Fibroblast of villous mesenchyme (primary cell): Measurements from ENCODE around the gene MEI1. TPM values are rescaled to one million over a fixed set of nuclear protein-coding genes. Genes with fewer than 3 reads are reported as not detected.

Source experiments
- DNase-seq: peaks from one replicate; pipeline ENCODE4 v3.0.0-alpha.2; 2010; ENCODE audit warnings: low read depth
- H3K4me3 ChIP-seq: 2 replicates; pipeline ENCODE4 v1.5.1; 2011; ENCODE audit warnings: low read depth, mild to moderate bottlenecking, low read length
- CTCF ChIP-seq: IDR thresholded peaks from 2 replicates; pipeline ENCODE4 v1.5.1; 2012; ENCODE audit warnings: low read depth, mild to moderate bottlenecking, low read length; ENCODE audit not compliant: insufficient read depth
- total RNA-seq: library from RNA; depleted of rRNA; stranded (reverse); fragments of >200 nt; gene quantifications from 2 replicates; pipeline ENCODE4 v1.2.3, GENCODE V29; 2012

MEI1 gene
- total RNA-seq, 1 donor = 2.2 TPM

- H3K4me3 ChIP-seq = peak within 1 kb of the TSS; percentile 73
- peak; percentile 95 for DNase-seq
- TF ChIP-seq CTCF = no peak
These were observed 10.7 kb upstream of the MEI1 start, which contains the start of gene SNU13 for GRCh38 chr22:41688365-41689211. SNU13 (minus strand) TSS chr22:41688867; CDS start chr22:41688796, 71 bp downstream.

GRCh38 chr22:41690476-41690875 is 8.8 kb upstream of the MEI1 start:
- no peak for TF ChIP-seq CTCF
- DNase-seq = no peak
- H3K4me3 ChIP-seq = no peak overlapping the region

- DNase-seq = no peak
- H3K4me3 ChIP-seq = no peak overlapping the region
- no peak for TF ChIP-seq CTCF
These were observed 4.1 kb upstream of the MEI1 start for GRCh38 chr22:41695211-41695610.

GRCh38 chr22:41696703-41697102 is 2.6 kb upstream of the MEI1 start:
- no peak for TF ChIP-seq CTCF
- no peak for DNase-seq
- H3K4me3 ChIP-seq = no peak overlapping the region

- peak overlapping the region; percentile 26 for H3K4me3 ChIP-seq
- DNase-seq = peak; percentile 89
- peak; percentile 98 for TF ChIP-seq CTCF
These were observed 2.1 kb upstream of the MEI1 start for GRCh38 chr22:41697126-41697775.

GRCh38 chr22:41700108-41700364 is 733 bp downstream of the MEI1 start:
- H3K4me3 ChIP-seq = no peak overlapping the region
- no peak for TF ChIP-seq CTCF

More at GRCh38 chr22:41700108-41700364, 733 bp downstream of the MEI1 start:
- DNase-seq = no peak
